ENCODE data around the gene SH3BP4.

GRCh38 chr2:235010117-235010714 is 58.4 kb downstream of the SH3BP4 start:
- TF ChIP-seq POLR2A (IDR thresholded peaks at IDR 0.05) = no peak
- TF ChIP-seq CTCF (IDR thresholded peaks at IDR 0.05) = no peak

All from vagina (tissue), 2 donors.